K562 (cell line): ENCODE measurements around the gene CEP290. TPM values are rescaled to one million over a fixed set of nuclear protein-coding genes. Genes with fewer than 3 reads are reported as not detected.

ENCODE experiments used
- ARID4B ChIP-seq: sonication (generic); formaldehyde crosslinking; IDR thresholded peaks from 2 replicates; pipeline ENCODE4 v1.8.0; 2022; ENCODE audit warnings: mild to moderate bottlenecking, missing genetic modification reagents
- C11orf30 ChIP-seq: fragments of 450-650 bp; IDR thresholded peaks from 2 replicates; pipeline ENCODE4 v1.6.1; 2016; ENCODE audit warnings: low read depth, mild to moderate bottlenecking
- CTCF ChIP-seq, 3 experiments: IDR thresholded peaks in 2 of 3; conservative IDR thresholded peaks in 1 of 3; 2 replicates each; pipeline ENCODE4 v1.5.1; 2011 to 2012; ENCODE audit warnings: low read length in 3 of 3, mild to moderate bottlenecking in 3 of 3, control low read depth in 2 of 3, improper control_type of control experiment in 1 of 3, inconsistent platforms in 1 of 3, low read depth in 1 of 3, mixed read lengths in 1 of 3, moderate library complexity in 1 of 3; ENCODE audit not compliant: insufficient read depth in 2 of 3
- DEAF1 ChIP-seq: fragments of 450-650 bp; formaldehyde crosslinking; IDR thresholded peaks from 2 replicates; pipeline ENCODE4 v1.4.0; 2020; ENCODE audit warnings: mild to moderate bottlenecking, moderate library complexity
- HES1 ChIP-seq: fragments of 450-650 bp; IDR thresholded peaks from 2 replicates; pipeline ENCODE4 v1.6.1; 2016; ENCODE audit warnings: low read depth, mild to moderate bottlenecking, moderate library complexity
- JUN ChIP-seq, 2 experiments: sonication (generic) in 1 of 2; formaldehyde crosslinking in 1 of 2; IDR thresholded peaks; 2 replicates each; pipeline versions ENCODE4 v1.6.1 to v1.8.0; 2012 to 2022; ENCODE audit warnings: borderline replicate concordance in 2 of 2, mild to moderate bottlenecking in 2 of 2, improper control_type of control experiment in 1 of 2, low read depth in 1 of 2, low read length in 1 of 2, missing genetic modification reagents in 1 of 2
- MAFK ChIP-seq: IDR thresholded peaks from 2 replicates; pipeline ENCODE4 v1.6.1; 2011; ENCODE audit warnings: low read length, improper control_type of control experiment
- MYNN ChIP-seq, 2 experiments: sonication (generic); formaldehyde crosslinking in 1 of 2; IDR thresholded peaks; 2 replicates each; pipeline versions ENCODE4 v1.5.0 to v1.6.1; 2016 to 2020; ENCODE audit warnings: antibody characterized with exemption in 1 of 2, missing genetic modification reagents in 1 of 2
- NFE2 ChIP-seq: IDR thresholded peaks from 2 replicates; pipeline ENCODE4 v1.6.1; 2014; ENCODE audit warnings: antibody characterized with exemption, low read depth
- RBM34 ChIP-seq: fragments of 200-400 bp; formaldehyde crosslinking; IDR thresholded peaks from 2 replicates; pipeline ENCODE4 v1.6.1; 2018; ENCODE audit warnings: low read length, borderline replicate concordance; ENCODE audit not compliant: insufficient read depth
- SAP30 ChIP-seq: fragments of 200-600 bp; sonication (generic); IDR thresholded peaks from 2 replicates; pipeline ENCODE4 v1.6.1; 2012; ENCODE audit warnings: borderline replicate concordance, low read depth, mild to moderate bottlenecking, moderate library complexity, low read length, control low read depth, inconsistent platforms; ENCODE audit not compliant: insufficient read depth, poor library complexity, severe bottlenecking
- SMARCC2 ChIP-seq: fragments of 450-650 bp; IDR thresholded peaks from 2 replicates; pipeline ENCODE4 v1.6.1; 2017; ENCODE audit warnings: antibody characterized with exemption, moderate library complexity, mild to moderate bottlenecking, low read depth
- XRCC5 ChIP-seq: fragments of 200-400 bp; formaldehyde crosslinking; IDR thresholded peaks from 2 replicates; pipeline ENCODE4 v1.6.1; 2017; ENCODE audit warnings: low read depth, mild to moderate bottlenecking, low read length
- ZNF408 ChIP-seq: fragments of 250-450 bp; sonication (Bioruptor Pico); IDR thresholded peaks from 2 replicates; pipeline ENCODE4 v1.4.0; 2020; ENCODE audit warnings: low read depth, mild to moderate bottlenecking, moderate library complexity
- ZNF444 ChIP-seq: fragments of 250-450 bp; sonication (Bioruptor Pico); IDR thresholded peaks from 2 replicates; pipeline ENCODE4 v1.4.0; 2020; ENCODE audit warnings: mild to moderate bottlenecking, moderate library complexity
- ZNF77 ChIP-seq: fragments of 250-450 bp; sonication (Bioruptor Pico); IDR thresholded peaks from 2 replicates; pipeline ENCODE4 v1.5.0; 2020
- polyA plus RNA-seq, 8 experiments: library from polyadenylated mRNA; depleted of rRNA in 4 of 8; stranded (reverse) in 5 of 8; unstranded in 3 of 8; fragments of >200 nt; fragmentation: Nextera tagmentation in 2 of 8; fragmentation: Illumina TruSeq in 1 of 8; extraction: Ambion mirVana in 2 of 8; extraction: Trizol in 1 of 8; gene quantifications; 2 replicates each; pipeline versions ENCODE4 v1.2.1 to v1.2.3, GENCODE V29; 2011 to 2014; ENCODE audit warnings: inconsistent platforms in 1 of 8, missing spikeins in 1 of 8
- total RNA-seq, 7 experiments: library from RNA; depleted of rRNA in 6 of 7; stranded (reverse); fragments of >200 nt in 6 of 7; fragmentation: Illumina TruSeq in 2 of 7; extraction: Trizol in 2 of 7; gene quantifications; 2 replicates each; pipeline versions ENCODE4 v1.2.1 to v1.2.3, GENCODE V29; 2011 to 2021; ENCODE audit warnings: low replicate concordance in 1 of 7

Gene CEP290
- total and polyA plus RNA-seq, 9 of the 15 experiments (the other 6 are each of a cell fraction or from before 2014, with no cell fraction given), result 7.2 to 19.4 (median 18.1) TPM

GRCh38 chr12:88132392-88132791, 9.5 kb downstream of the CEP290 start (continued):
- TF ChIP-seq ARID4B (CRISPR knock-in tag) (no peak), DEAF1 (no peak), ZNF77 (CRISPR knock-in tag) (no peak), ZNF408 (no peak), XRCC5 (no peak), RBM34 (no peak), MYNN (IDR thresholded peaks at IDR 0.05) (no peak), MYNN (CRISPR knock-in tag; IDR thresholded peaks at IDR 0.05) (no peak), CTCF (IDR thresholded peaks at IDR 0.05 in 2 of 3, conservative IDR thresholded peaks at IDR 0.05 in 1 of 3; ENCODE audit: insufficient read depth in 2 of 3, low read depth in 1 of 3, low read length in 3 of 3) (no peak), SMARCC2 (no peak), SAP30 (no peak), NFE2 (peak; percentile 82), JUN (IDR thresholded peaks at IDR 0.05; ENCODE audit: borderline replicate concordance, low read depth, low read length) (no peak), JUN (CRISPR knock-in tag; IDR thresholded peaks at IDR 0.05; ENCODE audit: borderline replicate concordance) (no peak), C11orf30 (peak; percentile 82), MAFK (peak; percentile 89), ZNF444 (CRISPR knock-in tag) (no peak), HES1 (no peak)
